Renal pelvis (tissue), 4 donors: Measurements from ENCODE around the gene CAMTA1. TPM values are rescaled to one million over a fixed set of nuclear protein-coding genes. Genes with fewer than 3 reads are reported as not detected.

Experiments
- DNase-seq: peaks from one replicate; pipeline ENCODE4 v3.0.0-alpha.2; 2013
- polyA plus RNA-seq, 3 donors: library from polyadenylated mRNA; unstranded; fragments of 120-200 nt; gene quantifications; one replicate each; pipeline ENCODE4 v1.2.1, GENCODE V29; 2013; ENCODE audit not compliant: insufficient read length in 3 of 3

Gene CAMTA1
- polyA plus RNA-seq, 3 donors, result 72.3 to 83.1 (median 76.0) TPM

DNA sequence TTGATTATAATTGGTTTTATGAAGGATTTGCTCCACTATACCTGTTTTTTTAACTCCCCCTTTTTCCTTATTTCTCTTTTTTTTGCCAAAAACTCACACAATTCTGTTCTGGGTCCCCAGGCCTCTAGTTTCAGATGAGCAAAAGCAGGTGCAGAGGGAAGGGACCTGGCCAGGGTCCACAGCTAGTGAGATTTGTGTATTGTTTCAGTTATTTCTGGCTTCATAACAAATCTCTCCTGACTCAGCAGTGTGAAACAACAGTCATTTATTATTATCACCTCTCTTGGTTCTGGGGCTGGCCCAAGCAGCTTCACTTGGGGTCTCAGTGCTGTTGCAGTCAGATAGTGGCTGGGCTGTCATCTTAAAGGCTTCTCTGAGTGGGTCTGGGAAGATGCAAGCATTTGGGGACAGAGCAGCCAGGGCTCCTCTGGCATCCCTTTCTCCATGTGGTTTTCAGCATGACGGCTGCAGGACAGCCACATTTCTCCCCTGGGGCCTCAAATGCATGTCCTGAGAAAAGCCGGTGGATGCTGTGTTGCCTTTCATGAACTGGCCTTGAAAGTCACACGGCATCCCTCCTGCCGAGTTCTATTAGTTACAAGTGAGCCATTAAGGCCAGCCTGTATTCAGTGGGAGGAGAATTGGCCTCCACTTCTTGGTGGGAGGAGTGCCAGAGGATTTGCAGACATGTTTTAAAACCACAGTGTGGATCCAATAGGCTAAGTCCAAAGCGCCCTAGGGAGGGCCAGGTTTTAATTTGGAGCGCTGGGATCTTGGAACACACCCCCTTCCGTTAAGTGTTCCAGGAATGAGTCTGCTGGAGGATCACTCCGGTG lies 137.1 kb downstream of the CAMTA1 start:
- DNase-seq, result no peak

DNA sequence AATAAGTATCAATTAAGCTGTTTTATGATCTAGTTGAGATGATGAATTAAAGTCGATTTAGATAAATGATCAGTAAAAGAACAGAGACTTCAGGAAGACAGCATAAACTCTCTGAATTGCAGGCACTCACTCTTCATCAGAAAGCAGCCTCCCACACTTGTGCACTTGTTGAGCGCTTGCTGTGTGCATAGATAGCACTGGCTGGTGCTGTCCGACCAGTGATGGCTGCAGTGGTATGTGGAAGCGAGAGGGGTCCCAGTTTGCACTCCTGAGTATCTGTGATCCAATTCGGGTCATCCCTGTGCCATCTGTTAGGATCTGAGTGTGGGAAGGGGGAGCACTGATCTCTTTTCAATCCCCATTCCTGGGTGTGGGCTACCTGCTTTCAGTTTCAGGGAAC lies 137.8 kb downstream of the CAMTA1 start:
- no peak for DNase-seq

GRCh38 chr1:6923416-6923815 lies 138.2 kb downstream of the CAMTA1 start:
- DNase-seq, result no peak

- no peak for DNase-seq
Measured at GRCh38 chr1:6923955-6924881, 139.0 kb downstream of the CAMTA1 start.

- DNase-seq, result no peak
Measured at GRCh38 chr1:6924891-6925290, 139.6 kb downstream of the CAMTA1 start.

- no peak for DNase-seq
Measured at GRCh38 chr1:6927626-6928025, 142.4 kb downstream of the CAMTA1 start.

DNA sequence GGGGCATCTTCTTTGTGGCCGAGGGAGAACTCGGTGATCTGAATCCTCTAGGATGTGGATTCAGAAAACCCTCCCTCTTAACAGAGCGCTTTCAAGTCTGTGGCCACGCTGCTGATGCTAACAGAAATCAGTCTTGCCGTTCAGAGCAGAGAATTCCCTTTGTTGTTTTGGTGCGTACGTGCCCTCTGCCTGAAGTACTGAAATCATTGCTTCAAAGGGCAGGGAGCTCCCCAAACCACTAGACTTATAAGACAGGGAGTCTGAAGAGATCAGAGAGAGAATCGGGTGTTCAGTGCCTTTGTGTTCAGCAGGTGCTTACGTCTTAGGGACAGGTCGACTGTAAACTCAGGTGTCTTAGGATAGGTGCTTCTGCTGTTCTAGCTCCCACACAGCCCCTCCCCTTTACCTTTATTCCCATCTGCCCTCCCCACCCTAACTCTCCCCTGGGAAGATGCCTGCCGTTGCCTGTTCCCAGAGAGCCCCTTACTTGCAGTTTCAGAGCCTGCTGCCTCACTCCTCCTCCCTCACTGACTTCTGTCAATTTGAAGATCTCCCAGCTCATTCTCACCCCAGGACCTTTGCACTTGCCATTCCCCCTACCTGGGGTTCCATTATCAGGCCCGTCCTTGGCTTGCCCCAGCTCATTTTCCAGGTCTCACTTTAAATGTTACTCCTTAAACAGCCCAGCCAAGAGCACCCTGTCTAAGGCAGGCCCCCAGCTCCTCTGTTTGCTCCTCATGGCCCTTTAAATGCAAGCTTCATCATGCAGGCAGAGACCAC lies 143.0 kb downstream of the CAMTA1 start:
- no peak for DNase-seq

DNA sequence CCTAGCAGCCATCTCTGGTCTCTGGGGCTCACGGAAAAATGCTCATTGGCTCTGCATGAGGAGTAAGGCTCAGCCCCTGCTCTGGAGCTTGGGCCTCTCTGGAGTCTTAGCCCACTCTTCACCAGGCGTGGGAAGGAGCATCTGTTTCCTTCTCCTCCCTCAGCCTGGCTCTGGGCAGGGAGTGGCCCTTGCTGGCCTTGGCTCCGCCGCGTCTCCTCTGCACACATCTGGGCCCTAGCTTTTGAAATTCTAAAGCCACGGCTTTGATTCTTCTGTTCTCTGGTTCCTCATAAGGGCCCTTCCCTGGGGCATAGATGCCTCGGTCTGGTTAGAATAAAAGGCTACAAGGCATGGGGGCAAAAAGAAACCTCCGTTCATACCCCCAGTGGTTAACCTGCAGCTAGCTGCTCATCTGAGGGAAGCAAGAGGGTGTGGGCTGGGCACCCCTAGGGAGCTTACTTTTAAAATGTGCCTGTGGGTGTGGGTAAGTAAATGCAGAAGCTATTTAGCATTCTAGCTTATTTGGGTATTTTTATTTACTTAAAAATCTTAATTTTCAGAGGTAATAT lies 145.6 kb downstream of the CAMTA1 start:
- no peak for DNase-seq

- no peak for DNase-seq
Measured at GRCh38 chr1:6935361-6935883, 150.2 kb downstream of the CAMTA1 start.

- no peak for DNase-seq
Measured at GRCh38 chr1:6935911-6936690, 150.8 kb downstream of the CAMTA1 start.

DNA sequence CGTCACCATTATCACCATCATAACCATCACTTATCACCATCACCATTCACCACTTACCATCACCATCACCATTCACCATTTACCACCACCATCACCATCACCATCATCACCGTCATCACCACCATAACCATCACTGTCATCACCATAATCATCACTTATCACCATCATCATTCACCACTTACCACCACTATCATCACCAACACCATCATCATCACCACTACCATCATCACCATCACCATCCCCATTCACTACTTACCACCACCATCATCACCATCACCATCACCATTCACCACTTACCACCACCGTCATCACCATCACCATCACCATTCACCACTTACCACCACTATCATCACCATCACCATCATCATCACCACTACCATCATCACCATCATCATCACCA lies 151.8 kb downstream of the CAMTA1 start:
- DNase-seq, result no peak

GRCh38 chr1:6939363-6939762 lies 154.1 kb downstream of the CAMTA1 start:
- DNase-seq, result no peak

DNA sequence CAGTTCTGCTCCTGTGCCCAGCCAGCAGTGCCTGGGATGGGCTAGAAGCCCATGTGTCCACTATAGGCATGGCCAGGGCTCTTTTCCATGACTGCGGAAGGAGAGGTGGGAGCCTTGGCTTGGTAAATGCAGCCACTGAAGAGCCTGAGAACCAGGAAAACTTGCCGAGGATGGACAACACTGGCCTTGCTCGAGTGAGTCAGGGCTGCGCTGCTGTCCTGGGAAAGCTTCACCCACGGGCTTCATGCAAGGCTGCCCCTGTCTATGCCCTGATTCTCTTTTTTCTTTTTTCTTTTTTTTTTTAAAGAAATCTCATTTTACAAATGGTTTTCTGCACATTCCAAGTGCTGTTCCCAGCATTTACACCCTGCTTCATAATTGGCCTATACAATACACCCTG lies 156.5 kb downstream of the CAMTA1 start:
- no peak for DNase-seq

GRCh38 chr1:6942990-6943389 lies 157.7 kb downstream of the CAMTA1 start:
- no peak for DNase-seq

GRCh38 chr1:6944434-6944833 lies 159.2 kb downstream of the CAMTA1 start:
- no peak for DNase-seq

DNA sequence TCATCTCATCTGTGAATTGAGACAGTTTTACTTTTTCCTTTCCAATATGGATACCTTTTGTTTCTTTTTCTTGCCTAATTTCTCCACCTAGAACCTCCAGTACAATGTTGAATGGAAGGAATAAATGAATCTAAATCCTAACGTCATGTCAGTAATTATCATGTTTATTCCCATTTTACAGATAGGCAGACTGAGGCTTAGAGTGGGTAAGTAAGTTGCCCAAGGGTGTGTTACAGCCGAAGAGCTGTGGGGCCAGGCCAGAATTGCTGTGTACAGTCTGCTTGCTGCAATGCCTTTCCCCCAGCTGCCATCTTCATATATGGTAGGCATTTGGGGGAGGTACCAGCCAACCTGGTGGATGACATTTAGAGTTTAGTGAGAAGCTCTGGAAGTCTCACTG lies 162.7 kb downstream of the CAMTA1 start:
- DNase-seq, result no peak

DNA sequence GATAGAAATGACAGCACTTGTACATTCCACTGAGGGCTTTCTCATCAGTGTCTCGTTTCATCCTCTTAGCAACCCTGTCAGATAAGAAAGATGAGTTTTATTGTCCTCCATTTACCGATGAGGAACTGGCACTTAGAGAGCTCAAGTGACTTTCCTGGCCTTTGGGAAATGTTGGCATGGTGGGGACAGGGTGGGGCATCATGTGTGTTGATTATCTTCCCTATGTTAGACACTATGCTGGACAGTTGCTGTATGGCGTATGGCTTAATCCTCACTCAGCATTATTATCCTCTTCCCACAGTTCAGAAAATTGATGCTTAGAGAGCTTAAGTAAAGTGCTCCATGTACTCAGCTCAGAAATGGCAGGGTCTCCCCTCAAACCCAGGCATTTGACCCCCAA lies 163.2 kb downstream of the CAMTA1 start:
- no peak for DNase-seq

DNA sequence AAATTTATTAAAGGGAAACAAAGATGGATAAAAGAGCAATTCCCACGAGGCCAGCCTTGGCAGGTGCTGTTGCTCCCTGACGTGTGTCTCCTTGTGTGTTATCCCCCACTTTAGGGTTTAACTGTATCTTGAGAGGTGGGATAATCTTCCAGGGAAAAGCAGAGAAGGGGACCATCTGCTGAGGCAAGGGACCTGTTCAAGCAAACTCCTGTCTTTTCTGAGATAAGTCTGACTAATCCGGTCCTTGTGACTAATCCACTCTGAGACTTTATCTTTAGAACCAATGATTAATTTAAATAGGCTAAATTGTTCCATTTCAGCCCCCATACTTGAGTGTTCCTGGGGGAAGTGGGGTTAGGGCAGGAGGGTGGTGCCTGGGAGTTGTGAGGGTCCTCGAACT lies 163.6 kb downstream of the CAMTA1 start:
- no peak for DNase-seq

- DNase-seq, result no peak
Measured at GRCh38 chr1:6950001-6950765, 164.9 kb downstream of the CAMTA1 start.

DNA sequence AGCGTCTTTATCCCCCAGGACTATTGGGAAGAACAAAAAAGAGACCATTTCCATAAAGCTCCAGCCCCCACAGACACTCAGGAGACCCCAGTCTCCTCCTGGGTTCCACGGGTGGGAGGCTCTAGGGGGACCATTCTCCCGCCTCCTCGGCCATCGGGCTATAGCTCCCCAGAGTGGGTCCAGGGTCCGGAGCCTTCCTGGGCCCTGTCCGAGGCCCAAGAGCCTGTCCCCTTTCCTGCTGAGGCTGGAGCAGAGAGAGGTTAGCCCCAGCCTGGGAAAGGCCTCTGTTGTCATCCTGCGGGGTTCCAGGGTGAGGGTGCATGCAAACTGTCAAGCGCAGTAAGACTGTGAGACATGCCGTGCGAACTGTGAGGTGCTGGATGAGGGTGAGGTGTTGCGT lies 166.3 kb downstream of the CAMTA1 start:
- no peak for DNase-seq
